GM18873 (cell line): Measurements from ENCODE around the gene KLHL20.

Experiments
- ATAC-seq: cut with Tn5 transposase; IDR thresholded peaks from one replicate; pipeline ENCODE4 v1.9.1; 2021; ENCODE audit warnings: mild to moderate bottlenecking, moderate library complexity, moderate number of reproducible peaks; ENCODE audit not compliant: unreplicated experiment, low FRiP score

KLHL20 gene

GRCh38 chr1:173827611-173828010, 112.8 kb downstream of the KLHL20 start:
- no peak for ATAC-seq

DNA sequence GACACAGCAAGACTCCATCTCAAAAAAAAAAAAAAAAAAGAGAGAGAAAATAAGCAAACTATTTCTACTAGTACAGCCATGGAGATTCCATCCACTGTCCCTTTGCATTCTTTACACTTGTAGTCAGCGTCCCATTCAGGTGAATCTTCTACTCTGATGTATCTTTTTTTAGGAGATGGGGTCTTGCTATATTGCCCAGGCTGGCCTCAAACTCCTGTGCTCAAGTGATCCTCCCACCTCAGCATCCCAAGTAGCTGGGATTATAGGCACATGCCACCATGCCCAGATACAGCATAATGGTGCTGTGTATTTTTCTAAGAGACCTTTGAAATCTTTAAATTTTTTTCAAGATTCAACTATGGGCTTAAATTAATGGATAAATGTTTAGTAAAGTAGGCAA, 118.0 kb downstream of the KLHL20 start:
- no peak for ATAC-seq
